Measurements from ENCODE around the gene C10orf90.

C10orf90 gene

DNA sequence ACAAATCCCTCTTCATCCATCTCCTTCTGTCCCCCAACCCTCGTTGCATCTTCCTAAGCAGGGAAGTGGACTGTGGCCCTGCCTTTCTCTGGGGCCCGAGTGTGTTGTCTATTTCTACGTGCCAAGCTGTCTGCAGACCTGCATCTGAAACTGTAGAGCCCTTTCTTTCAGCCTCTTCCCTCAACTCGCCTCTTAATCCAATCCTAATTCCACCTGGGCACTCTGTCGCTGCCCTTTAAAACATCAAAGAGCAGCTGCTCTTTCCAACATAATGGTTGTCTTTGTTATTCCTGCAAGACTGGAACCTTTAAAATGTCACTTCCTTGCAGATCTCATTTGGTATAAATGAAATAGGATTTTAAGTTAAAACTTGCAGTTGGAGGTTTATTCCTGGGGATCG is 260.7 kb downstream of the C10orf90 start:
- DNase-seq, result no peak

DNA sequence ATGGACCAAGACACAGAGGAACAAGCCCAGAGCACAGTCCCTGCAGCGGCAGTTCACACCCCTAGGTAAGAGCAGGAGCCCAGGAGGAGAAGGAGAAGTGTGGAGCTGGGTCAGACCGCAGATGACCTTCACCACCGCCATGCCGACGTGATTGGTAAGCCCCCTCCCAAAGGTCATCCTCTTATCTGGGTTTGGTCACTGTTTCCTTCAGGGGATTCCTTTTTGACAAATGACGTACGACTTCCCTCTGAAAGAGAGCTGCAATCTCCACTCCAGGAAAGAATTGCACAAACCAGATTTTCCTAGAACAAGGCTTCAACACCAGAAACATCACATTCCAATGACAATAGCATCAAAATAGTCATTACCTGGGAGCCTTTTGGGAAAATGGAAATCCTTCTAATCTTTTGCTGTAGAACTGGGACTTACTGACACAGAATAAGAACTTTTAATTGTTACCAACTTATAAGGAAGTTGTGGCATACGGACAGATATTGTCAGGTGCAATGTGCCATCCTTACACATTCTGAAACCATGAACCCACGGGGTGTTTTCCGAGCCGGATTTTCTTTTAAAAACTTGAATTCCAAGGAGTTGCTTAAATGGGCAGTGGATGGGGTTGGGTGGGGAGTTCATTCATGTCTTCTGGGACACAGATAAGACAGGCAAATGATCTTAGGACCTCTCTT is 261.4 kb downstream of the C10orf90 start:
- DNase-seq, result no peak

DNA sequence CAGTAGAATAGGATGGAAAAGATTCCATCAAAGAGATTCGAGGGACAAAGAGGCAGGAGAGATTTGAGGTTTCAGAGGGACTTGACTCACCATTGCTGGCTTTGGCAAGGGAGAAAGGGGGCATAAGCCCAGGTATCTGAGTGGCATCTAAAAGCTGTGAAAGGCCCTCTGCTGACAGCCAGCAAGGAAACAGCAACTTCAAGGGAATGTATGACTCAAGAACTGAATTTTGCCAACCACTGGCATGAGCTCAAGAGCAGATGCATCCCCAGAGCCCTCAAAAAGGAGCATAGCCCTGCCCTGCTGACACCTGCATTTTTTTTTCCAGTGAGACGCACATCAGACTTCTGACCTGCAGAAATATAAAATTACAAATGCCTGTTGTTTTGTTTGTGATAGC is 262.7 kb downstream of the C10orf90 start:
- no peak for DNase-seq

DNA sequence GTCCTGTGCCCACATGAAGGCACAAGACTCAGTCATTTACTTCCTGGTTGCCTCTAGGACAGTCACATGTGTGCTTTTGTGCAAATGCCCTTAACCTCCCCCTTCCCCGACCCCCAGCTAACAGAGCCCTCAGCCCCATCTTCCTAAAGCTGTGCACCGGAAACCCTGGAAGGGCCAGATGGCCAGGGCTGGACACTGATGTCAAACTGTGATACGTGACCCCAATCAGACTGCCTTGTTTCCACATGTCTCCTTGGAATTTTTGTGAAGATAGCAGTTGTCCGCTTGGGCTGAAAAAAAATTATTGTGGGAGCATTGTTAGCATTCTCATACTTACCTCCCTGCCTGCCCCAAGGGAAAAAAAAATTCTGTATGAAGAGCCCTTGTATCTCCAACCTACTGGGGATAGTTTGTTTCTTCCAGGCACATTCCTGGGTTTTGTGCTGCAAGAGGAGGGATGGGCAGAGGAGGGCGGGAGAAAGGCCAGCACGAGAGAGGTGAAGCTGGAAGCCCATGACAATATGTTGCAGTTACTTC is 265.2 kb downstream of the C10orf90 start:
- no peak for DNase-seq

DNA sequence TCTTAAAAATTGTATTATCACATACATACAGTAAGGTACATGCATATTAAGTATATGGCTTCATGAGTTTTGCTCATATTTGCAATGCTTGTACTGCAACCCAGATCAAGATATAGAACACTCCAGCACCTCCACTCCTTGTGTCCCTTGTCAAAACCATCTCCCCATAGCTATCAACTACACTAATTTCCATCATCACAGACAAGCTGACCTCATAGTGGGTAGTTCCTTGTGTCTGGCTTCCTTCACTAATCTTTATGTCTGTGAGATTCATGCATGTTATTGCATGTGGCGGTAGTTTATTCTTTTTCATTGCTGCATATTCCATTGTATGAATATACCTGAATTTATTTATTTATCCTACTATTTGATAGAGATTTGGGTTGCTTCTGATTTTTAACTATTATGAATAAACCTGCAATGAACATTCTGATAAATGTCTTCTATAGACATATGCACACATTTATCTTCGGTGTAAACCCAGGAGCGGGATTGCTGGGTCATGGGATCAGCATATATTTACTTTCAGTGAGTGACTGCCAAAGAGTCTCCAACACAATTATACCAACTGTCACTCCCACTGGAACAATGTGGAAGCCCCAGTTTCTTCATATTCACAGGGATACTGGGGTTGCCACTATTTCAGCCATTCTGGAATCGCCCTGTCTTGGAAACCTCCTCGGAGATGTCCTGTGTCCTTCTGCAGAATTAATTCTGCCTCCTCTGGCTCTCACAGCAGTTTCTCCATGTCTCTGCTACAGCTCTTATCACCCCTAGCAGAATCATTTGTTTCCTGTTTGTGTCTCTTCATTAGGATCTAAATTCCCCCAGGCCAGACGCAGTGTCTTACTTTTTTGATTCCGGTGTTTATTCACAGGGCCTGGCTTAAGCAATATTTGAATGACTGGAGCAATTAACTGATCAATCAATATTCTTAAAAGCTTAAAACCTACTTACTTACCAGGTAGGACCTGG is 267.5 kb downstream of the C10orf90 start:
- no peak for DNase-seq

DNA sequence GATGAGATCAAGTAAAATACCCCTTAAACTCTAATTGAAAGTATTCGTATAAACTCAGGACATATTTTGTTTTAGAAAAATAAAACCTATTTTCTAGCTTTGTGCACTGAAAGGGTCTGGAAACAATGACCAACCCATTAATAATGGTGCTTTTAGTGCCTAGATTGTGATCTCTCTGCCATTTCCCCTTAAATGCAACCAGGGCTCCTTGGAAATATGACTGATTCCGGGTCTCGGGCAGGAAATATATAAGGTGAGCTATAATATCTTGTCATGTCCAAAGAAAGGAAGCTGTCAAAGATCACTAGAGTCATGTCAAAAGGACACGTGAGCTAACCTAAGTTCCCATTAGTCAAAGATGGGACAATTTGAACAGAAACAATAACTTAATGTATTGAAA is 269.9 kb downstream of the C10orf90 start:
- DNase-seq, result no peak

DNA sequence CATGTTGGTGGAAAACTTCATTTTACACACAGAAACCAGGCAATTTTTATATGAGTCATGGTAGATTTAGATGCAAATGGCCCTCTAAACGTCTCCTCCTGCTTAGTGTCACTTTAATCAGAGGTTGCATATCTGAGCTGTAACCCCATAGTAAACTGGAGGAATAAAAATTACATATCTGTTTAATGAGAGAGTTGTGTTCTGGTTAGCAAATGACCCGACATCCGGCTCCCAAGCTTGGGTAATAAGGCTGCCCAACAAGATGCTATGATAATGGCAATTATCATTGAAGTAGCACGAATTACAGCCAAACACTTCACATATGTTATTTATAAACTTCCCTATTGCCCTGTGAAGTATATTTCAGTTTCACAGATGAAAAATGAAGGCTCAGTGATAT is 271.6 kb downstream of the C10orf90 start:
- no peak for DNase-seq

DNA sequence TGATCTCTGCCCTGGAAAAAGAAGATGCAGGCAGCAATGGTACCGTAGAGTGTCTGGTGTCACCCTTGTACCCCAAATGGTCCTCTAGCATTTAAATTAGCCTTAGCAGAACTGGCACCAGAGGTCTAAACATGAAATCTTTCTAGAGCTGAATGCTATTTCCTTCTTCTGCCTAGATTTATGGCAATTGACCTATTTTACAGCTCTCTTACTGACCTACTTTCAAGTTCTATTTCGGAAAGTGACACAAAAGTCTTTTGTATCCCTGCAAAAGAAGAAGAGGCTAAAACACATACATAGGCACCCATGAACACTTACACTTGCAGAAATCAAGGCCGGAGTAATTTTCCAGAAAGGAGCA is 272.1 kb downstream of the C10orf90 start:
- DNase-seq, result no peak

DNA sequence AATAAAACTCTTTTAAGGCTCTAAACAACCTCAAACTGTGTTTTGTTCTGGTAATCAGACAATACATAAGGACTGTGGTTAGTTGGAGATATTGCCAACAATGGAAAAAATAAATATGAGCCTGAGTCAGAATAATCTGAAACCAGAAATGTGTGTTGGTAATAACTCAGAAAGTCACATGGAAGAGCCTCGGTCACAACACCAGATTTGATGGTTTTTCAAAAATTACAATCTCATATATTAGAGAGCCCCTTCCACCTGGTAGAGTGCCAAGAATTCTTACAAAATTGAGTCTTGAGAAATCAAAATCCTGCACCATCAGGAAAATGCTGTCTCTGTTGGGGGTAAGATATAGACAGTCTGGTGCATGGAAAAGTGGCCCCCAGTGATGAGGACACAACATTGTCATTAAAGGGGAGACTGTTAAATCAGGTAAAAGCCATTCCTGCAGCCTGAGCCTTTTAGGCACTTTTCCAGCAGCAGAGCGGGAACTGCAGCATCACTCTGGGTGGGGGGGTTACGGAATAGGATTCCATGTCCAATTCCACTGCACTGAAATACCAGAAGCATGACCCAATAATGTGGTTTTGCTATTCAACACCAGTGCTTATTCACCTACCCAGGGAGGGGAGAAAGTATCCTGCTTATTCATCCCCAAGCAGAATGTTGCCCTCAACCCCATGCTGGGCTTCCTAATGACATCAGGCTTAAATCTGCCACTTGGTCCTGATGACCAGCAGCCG is 272.7 kb downstream of the C10orf90 start:
- DNase-seq, result no peak

DNA sequence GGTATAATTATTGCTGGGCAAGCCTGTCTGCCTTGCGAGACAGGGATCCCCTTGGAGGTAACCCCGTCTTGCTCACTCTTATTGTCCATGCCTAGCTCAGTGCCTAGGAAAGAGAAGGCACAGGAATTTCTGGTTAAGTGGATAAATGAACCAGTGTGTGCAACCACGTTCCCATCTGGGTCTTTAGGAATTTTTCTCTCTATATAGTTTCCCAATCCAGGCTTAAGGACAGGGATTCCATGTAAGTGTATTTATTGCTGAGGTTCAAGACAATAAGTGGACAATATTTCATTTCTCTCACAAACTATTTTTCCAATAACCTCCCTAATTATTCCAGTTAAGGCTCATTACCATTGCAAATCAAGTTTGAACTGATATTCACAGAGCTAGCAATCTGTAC is 273.3 kb downstream of the C10orf90 start:
- DNase-seq, result no peak

DNA sequence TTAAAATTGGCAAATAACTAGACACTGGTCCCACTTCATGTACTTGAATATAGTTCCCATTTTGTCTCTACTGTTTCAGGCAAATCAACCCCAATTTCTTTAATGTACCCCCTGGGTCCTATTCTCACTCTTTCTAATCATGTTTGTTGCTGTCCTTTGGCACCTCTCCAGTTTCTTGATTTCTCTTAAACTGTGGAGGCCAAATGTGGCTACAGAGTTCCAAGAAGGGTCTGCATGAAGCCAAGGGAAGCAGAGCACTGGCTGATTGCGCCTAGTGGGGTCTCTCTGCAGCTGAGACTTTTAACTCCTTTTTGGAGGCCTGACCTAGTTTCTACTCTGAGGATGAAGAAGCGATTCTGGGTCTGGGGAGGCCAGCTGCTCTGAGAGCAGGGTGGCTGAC is 275.5 kb downstream of the C10orf90 start:
- DNase-seq, result no peak

DNA sequence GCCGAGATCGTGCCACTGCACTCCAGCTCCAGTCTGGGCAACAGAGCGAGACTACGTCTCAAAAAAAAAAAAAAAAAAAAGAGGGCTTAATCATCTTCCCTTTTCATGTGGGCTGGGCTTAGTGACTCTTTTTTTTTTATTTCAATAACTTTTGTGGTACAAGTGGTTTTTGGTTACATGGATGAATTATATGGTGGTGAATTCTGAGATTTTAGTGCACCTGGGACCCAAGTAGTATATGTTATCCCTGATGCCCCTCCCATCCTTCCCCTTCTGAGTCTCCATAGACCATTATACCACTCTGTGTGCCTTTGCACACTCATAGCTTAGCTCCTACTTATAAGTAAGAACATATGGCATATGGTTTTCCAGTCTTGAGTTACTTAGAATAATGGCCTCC is 277.4 kb downstream of the C10orf90 start:
- DNase-seq, result no peak

DNA sequence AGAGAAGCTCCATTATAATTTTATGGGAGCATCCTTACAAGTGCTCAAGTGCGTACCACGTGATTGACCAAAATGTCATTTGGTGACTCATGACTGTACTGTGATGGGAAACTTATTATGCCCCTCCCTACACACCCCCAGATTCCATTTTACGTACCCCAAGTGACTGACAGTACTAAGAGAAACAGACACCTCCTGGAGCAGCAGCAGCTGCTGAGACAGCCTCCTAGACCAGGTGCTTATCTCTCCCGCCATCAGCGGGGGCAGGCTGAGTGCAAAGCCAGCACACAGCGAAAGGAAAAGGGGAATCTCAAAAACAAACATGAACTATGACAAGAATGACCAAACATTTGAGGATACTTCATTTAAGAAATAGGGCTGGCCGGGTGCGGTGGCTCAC is 278.0 kb downstream of the C10orf90 start:
- DNase-seq, result no peak

DNA sequence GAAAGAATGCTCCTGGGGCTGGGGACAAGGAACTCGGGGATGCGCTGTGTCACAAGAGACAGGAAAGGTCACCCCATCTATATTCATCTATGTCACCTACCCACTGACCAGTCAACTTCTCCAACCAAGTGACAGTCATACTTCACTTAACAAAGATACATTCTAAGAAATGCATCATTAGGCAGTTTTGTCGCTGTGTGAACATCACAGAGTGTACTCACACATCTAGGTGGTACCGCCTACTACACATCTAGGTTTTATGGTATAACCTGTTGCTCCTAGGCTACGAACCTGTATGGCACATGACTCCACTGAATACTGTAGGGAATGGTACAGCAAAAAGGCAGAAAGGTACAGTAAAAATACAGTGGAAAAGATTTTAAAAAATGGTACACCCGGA is 278.4 kb downstream of the C10orf90 start:
- no peak for DNase-seq

DNA sequence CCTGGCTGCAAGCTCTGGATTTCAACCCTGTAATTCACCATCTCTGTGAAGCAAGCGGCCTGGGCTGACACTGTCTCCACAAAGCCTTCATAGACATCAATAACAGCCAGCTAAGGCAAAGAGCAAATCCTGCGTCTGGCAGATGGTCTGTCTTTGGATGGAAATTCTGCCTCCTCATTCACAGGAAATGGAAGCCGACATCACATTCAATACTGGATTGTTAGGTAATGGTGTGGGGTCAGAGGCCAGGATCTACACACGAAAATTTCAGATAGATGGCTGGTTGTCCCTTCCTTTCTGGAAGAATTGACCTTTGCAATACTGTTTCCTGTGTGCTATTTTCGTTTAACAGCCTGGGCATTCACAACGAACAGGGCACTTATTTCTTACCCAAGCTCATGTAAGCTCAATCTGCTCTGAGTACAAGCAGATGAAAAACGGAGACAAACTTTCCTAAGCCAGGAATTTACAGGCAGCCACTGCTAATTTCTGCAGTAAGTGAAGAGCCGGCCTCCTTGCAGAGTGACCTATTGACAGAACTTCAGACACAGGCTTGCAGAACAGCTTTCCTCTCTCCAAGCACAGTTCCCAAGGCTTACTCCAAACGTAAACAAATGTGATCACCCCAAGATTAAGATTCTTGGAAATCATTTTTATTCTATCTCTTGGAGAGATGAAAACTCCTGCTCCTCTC is 279.2 kb downstream of the C10orf90 start:
- no peak for DNase-seq

DNA sequence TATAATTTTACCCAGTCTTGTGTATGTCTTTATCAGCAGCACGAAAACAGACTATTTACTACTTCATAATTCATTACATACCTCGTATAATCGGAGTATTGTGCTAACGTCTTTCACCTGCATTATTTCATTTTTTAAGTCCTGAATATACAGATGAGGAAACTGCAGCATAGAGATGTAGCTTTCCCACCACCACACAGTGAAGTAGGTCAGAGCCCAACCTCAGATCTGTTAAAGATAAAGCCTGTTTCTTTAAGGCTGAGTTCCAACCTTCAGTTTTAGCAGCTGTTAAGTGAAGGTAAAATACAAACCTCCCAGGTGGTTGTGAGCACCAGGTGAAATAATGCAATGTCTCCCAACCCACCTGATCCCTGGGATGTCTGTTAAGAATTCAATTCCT is 280.2 kb downstream of the C10orf90 start:
- no peak for DNase-seq

DNA sequence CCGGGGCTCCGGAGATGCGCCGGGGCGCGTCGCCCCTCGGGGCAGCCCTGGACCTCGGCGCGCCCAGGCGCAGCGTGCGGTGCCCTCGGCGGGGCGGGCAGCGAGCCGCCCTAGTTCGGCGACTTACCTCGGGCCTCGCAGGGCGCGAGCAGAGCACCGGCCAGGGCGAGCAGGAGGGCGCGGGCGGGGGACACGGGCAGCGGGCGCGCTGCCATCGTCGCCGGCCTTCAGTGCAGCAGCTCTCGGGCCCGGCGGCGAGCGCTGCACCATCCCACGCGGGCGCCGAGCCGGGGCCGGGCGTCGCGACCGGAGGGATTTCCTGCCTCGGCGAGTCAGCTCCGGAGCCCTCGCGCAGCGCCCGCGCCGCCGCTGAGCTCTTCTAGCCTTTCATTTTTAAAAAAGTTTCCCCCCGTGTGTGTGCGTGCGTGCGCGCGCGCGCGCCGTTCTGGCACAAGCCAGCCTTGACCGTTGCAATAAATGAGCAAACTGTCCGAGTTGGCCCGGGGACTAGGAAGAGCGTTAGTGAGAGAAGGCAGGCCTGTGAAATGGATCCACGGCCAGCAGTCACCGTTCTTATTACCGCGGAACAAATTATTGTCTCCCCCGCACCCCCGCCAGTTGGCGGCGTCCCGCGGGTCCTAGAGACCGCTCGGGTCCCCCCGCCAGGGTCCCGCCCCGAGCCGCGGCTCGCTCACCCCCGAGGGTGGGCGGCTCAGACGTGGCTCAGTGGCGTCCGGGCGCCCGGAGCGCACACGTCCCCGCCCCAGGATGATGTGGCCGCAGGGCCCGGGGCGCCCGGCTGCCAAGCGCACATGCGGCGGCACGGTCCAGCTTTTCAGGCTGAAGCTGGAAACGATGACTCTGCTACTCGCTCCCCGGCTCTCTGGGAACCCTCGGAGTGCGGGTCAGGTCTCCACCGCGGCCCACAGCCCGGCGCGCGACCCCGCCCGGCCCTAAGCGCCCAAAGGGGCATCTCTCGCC is 282.3 kb downstream of the C10orf90 start, which contains the start of gene ADAM12:
Gene ADAM12, minus strand, starts transcription at position 547 of the 981 bp plus-strand sequence. Its CDS starts 332 bp downstream, at position 215.
- DNase-seq, result no peak

DNA sequence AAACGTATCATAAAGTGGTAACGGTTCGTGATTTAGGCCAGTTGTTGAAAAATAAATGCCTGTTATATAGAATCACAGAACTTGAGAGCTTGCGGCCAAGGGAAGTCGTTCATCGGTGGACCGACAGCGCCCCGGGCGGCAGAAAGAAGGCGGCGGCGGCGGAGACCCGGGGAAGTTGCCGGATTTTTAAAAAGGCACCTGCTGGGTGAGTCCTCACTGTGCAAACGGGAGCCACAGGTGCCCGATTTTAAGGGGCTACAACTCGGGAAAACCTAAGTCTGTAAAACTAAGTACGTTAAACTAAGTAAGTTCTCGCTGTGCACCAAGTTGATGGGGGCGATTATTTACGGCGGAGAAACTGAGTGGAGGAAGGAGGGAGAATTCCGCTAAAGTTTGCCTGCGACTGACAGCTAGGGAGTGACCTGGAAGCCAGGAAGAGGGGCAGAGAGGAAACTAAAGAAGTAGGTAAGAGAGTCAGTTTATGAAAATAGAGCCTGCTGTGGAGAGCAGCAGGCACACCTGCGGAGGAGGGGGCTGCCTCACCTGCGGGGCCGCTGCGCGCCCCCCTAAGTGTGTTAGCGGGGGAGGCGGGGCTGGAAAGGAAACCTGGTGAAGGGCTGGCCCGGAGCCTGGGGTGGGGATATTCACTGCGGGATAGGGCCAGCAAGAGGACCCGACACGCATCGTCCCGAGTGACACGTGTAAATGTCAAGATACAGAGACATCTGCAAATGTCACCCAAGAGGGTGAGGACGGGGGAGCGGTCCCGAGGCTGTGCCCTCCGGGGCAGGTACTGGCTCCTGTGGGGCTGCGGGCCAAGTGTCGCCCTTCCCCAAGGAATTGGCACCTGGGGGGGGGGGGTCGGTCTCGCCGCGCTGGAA is 283.2 kb downstream of the C10orf90 start:
- no peak for DNase-seq

DNA sequence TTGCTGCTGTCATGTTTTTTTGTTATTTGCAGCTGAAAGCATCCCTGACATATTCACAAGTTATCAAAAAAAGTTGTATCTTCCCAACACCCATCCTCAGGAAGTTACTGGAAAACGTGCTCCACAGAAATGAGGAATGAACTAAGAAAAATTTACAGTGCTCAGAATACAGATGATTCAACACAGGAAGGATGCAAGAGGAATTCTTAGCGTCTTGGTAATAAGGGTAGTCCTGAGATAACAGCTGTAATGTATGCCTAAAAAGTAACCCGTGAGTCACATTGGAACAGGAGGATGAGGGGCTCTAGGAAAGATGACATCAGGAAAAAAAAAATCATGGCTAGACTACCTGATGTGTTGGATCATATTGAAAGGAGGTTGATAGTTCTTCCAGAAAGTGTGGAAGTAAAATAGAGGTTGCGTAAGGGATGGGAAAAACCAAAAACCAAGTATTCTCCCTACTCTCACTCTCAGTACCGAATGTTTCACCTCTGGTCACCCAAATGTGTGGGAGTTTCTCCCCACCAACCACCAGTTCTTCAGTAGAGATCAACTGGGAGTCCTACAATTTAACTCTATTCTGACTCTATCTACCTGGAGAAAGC is 286.1 kb downstream of the C10orf90 start:
- DNase-seq, result no peak
